ENCODE data around the gene ADAMTS15. TPM values are rescaled to one million over a fixed set of nuclear protein-coding genes. Genes with fewer than 3 reads are reported as not detected.

ADAMTS15 gene
- total RNA-seq, 2 experiments from 2014 or later: 0.08 to 0.11 TPM

DNA sequence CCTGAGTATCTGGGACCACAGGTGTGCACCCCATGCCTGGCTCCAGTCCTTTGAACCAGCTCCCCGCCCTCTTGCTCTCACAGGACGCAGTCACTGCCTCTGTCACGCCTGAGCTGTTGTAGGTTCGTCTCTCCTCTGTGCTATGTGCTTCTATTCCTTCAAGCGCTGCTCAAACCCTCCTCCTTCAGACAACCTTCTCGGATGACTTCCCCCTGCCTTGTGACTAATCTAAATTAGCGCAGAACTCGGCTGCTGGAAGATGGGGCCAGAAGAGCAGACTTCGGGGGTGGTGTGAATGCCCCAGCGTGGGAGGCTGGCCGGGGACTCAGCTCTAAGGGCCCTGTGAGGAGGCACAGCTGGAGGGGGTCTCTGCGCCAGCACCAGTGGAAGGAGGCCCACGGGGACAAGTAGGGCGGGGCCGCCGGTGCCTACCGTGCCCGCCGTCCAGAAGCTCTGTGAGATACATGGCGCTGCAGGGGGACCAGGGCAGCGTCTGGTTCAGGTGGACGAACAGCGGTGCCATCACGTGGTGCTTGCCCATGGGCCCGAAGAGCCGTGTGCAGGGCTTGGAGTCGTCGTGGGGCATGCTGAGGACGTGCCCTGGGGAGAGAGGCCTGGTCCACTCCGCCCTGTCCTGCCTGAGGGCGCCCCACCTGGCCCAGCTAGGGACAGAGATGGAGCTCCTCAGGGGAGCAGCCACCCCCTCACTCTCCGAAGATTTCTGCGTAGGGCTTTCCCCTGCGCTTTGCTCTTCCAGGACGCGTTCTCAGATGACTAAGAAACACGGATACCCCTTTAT is 32.5 kb upstream of the ADAMTS15 start:
- ChIA-PET POLR2A (no interaction called here), CTCF (no interaction called here)
- DNase-seq (no peak), ATAC-seq (ENCODE audit: poor library complexity) (no peak)
- Mint-ChIP-seq H3K4me3 (no peak overlapping the region), H3K27me3 (peaks cover 33% of the 10 kb centered on the region), H3K27ac (no peak overlapping the region), H3K9me3 (no peaks in the 10 kb centered on the region), H3K4me1 (ENCODE audit: low read depth) (no peaks in the 10 kb centered on the region), H3K36me3 (ENCODE audit: low read depth) (no peaks in the 10 kb centered on the region)
- Histone ChIP-seq H3K4me3 (ENCODE audit: low read length) (no peak overlapping the region), H3K9me3 (ENCODE audit: control insufficient read depth in 1 of 2, insufficient read depth in 1 of 2, low read length in 2 of 2) (no peaks in the 10 kb centered on the region), H3K27me3 (ENCODE audit: control insufficient read depth in 1 of 2, insufficient read depth in 2 of 2, low read length in 2 of 2) (peaks cover 0 to 6% of the 10 kb centered on the region in 2 experiments), H3K4me1 (ENCODE audit: insufficient read depth, low read length) (no peaks in the 10 kb centered on the region), H3K36me3 (ENCODE audit: insufficient read depth, low read length) (no peaks in the 10 kb centered on the region), H3K27ac (ENCODE audit: low read depth in 1 of 2, low read length in 2 of 2) (no peak overlapping the region)
- intact Hi-C loops (cut with DNase I, micrococcal nuclease): no loop called here
- TF ChIP-seq CTCF (IDR thresholded peaks at IDR 0.05): no peak

DNA sequence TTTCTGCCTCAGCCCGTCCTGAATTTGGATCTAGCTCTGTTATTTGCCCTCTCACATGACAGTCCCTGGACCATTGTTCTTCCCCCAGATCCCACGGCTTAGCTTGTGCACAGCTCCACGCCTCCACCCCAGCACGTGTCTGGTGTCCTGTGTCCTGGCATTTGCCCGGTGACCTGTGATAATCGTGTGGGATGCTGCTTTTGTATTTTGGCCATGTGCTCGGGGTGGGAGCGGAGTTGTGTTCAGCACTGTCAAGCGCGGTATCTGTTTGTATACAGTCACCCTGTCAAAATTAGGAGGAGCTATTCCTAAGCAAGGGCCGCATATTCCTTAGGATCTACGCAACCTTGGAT is 31.9 kb upstream of the ADAMTS15 start:
- H3K36me3 ChIP-seq (ENCODE audit: insufficient read depth, low read length): no peaks in the 10 kb centered on the region
- ChIA-PET CTCF (no interaction called here), POLR2A (no interaction called here)
- H3K9me3 ChIP-seq (ENCODE audit: control insufficient read depth in 1 of 2, insufficient read depth in 1 of 2, low read length in 2 of 2): no peaks in the 10 kb centered on the region
- H3K4me1 Mint-ChIP-seq (ENCODE audit: low read depth): no peaks in the 10 kb centered on the region
- no peak overlapping the region for H3K4me3 ChIP-seq (ENCODE audit: low read length)
- H3K4me1 ChIP-seq (ENCODE audit: insufficient read depth, low read length): no peaks in the 10 kb centered on the region
- ATAC-seq (ENCODE audit: poor library complexity) (no peak), DNase-seq (no peak)
- TF ChIP-seq CTCF (IDR thresholded peaks at IDR 0.05): no peak
- peaks cover 0 to 6% of the 10 kb centered on the region in 2 experiments for H3K27me3 ChIP-seq (ENCODE audit: control insufficient read depth in 1 of 2, insufficient read depth in 2 of 2, low read length in 2 of 2)
- intact Hi-C loops (cut with DNase I, micrococcal nuclease): no loop called here
- H3K36me3 Mint-ChIP-seq (ENCODE audit: low read depth): no peaks in the 10 kb centered on the region
- no peak overlapping the region for H3K27ac ChIP-seq (ENCODE audit: low read depth in 1 of 2, low read length in 2 of 2)
- no peak overlapping the region for H3K4me3 Mint-ChIP-seq
- no peaks in the 10 kb centered on the region for H3K9me3 Mint-ChIP-seq
- H3K27me3 Mint-ChIP-seq: peaks cover 28% of the 10 kb centered on the region
- H3K27ac Mint-ChIP-seq: no peak overlapping the region

DNA sequence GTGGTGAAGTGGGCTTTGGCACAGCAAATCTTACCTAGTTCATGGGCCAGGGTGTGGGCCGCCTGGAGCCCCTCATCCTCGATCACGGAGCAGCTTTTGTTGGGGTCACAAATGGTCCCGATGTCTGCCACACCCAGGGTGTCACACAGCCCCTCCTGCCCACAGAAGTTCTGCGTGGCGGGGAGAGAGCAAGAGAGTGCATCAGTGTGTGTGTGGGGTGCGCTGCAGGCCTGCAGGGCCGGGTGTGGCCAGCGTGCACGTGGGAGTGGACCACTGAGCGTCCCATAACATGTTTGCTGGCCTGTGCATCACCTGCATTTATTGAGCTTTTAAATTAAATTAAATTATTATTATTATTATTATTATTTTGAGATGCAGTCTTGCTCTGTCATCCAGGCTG is 31.5 kb upstream of the ADAMTS15 start:
- no peak for ATAC-seq (ENCODE audit: poor library complexity)
- CTCF ChIA-PET: no interaction called here

More for the DNA sequence above, 31.5 kb upstream of the ADAMTS15 start:
- no peaks in the 10 kb centered on the region for H3K4me1 ChIP-seq (ENCODE audit: insufficient read depth, low read length)
- POLR2A ChIA-PET: no interaction called here
- peaks cover 0 to 6% of the 10 kb centered on the region in 2 experiments for H3K27me3 ChIP-seq (ENCODE audit: control insufficient read depth in 1 of 2, insufficient read depth in 2 of 2, low read length in 2 of 2)
- no peak overlapping the region for H3K4me3 ChIP-seq (ENCODE audit: low read length)
- intact Hi-C loops (cut with DNase I, micrococcal nuclease): no loop called here
- no peak for DNase-seq
- H3K36me3 Mint-ChIP-seq (ENCODE audit: low read depth): no peaks in the 10 kb centered on the region
- H3K27ac Mint-ChIP-seq: no peak overlapping the region
- H3K4me1 Mint-ChIP-seq (ENCODE audit: low read depth): no peaks in the 10 kb centered on the region
- H3K36me3 ChIP-seq (ENCODE audit: insufficient read depth, low read length): no peaks in the 10 kb centered on the region
- TF ChIP-seq CTCF (IDR thresholded peaks at IDR 0.05): no peak
- H3K27me3 Mint-ChIP-seq: peaks cover 24% of the 10 kb centered on the region
- H3K4me3 Mint-ChIP-seq: no peak overlapping the region
- no peaks in the 10 kb centered on the region for H3K9me3 Mint-ChIP-seq
- H3K9me3 ChIP-seq (ENCODE audit: control insufficient read depth in 1 of 2, insufficient read depth in 1 of 2, low read length in 2 of 2): no peaks in the 10 kb centered on the region
- H3K27ac ChIP-seq (ENCODE audit: low read depth in 1 of 2, low read length in 2 of 2): no peak overlapping the region
